NK-92 treated with Interleukin-12 subunit alpha and Interleukin-12 subunit beta, amount 100 ng/mL, for 24 hours (cell line): ENCODE measurements around the gene HTR3A.

Experiments used
- DNase-seq: peaks from one replicate; lab custom pipeline; 2025; lab: John Stamatoyannopoulos, UW

Gene HTR3A

GRCh38 chr11:114019046-114019445 is 44.1 kb downstream of the HTR3A start:
- no peak for DNase-seq

- DNase-seq = no peak
Measured at GRCh38 chr11:114019574-114019973, 44.7 kb downstream of the HTR3A start.

GRCh38 chr11:114025329-114025907 is 50.5 kb downstream of the HTR3A start:
- DNase-seq = no peak

GRCh38 chr11:114026355-114026754 is 51.4 kb downstream of the HTR3A start:
- DNase-seq = no peak

GRCh38 chr11:114027391-114027790 is 52.5 kb downstream of the HTR3A start:
- no peak for DNase-seq

GRCh38 chr11:114027926-114028325 is 53.0 kb downstream of the HTR3A start:
- no peak for DNase-seq

- DNase-seq = no peak
Measured at GRCh38 chr11:114031246-114031966, 56.5 kb downstream of the HTR3A start.

- no peak for DNase-seq
Measured at GRCh38 chr11:114031967-114032320, 57.0 kb downstream of the HTR3A start.

- no peak for DNase-seq
Measured at GRCh38 chr11:114033066-114033465, 58.2 kb downstream of the HTR3A start.

GRCh38 chr11:114033572-114033971 is 58.7 kb downstream of the HTR3A start:
- DNase-seq = no peak

- no peak for DNase-seq
Measured at GRCh38 chr11:114034956-114035355, 60.0 kb downstream of the HTR3A start.

GRCh38 chr11:114036147-114036811 is 61.4 kb downstream of the HTR3A start:
- peak; percentile 13 for DNase-seq

GRCh38 chr11:114036958-114037357 is 62.0 kb downstream of the HTR3A start:
- DNase-seq = no peak

- no peak for DNase-seq
Measured at GRCh38 chr11:114039551-114039950, 64.6 kb downstream of the HTR3A start.
